ENCODE data around the gene ERP27. TPM values are rescaled to one million over a fixed set of nuclear protein-coding genes. Genes with fewer than 3 reads are reported as not detected.

The ERP27 gene
- total and polyA plus RNA-seq, 10 donors, result 1.3 to 6.4 (median 3.8) TPM

- intact Hi-C loops (cut with DNase I; ENCODE audit: low total_unique reads), result no loop called here
- H3K9me3 ChIP-seq, result no peaks in the 10 kb centered on the region
- H3K4me3 ChIP-seq, result peak overlapping the region in 1 of 8 donors; percentile 8
- no peaks in the 10 kb centered on the region for H3K27me3 ChIP-seq (replicated peaks in 1 of 7)
- peaks cover 0 to 12% (median 2%) of the 10 kb centered on the region in 6 donors for H3K4me1 ChIP-seq
- DNase-seq, result no peak
- WGBS, 5 donors, result 70 to 83% (median 72%) methylated on average over 5 of the region's 5 CpGs
- peak overlapping the region in 4 of 8 donors; percentile 2 to 43 (median 10) for H3K27ac ChIP-seq
- TF ChIP-seq POLR2AphosphoS5 (IDR thresholded peaks at IDR 0.05) (no peak), POLR2A (IDR thresholded peaks at IDR 0.05) (no peak)
- peaks cover 0 to 7% (median 0%) of the 10 kb centered on the region in 6 donors for H3K36me3 ChIP-seq
These were observed 32.9 kb downstream of the ERP27 start for GRCh38 chr12:14905269-14906004.

GRCh38 chr12:14904854-14905253 is 33.5 kb downstream of the ERP27 start:
- H3K27ac ChIP-seq, result peak overlapping the region in 4 of 8 donors; percentile 2 to 43 (median 10)
- intact Hi-C loops (cut with DNase I; ENCODE audit: low total_unique reads), result no loop called here
- peaks cover 0 to 5% (median 0%) of the 10 kb centered on the region in 6 donors for H3K36me3 ChIP-seq
- peak overlapping the region in 1 of 8 donors; percentile 8 for H3K4me3 ChIP-seq
- no peaks in the 10 kb centered on the region for H3K9me3 ChIP-seq
- TF ChIP-seq POLR2A (IDR thresholded peaks at IDR 0.05) (no peak), POLR2AphosphoS5 (IDR thresholded peaks at IDR 0.05) (no peak), CTCF (IDR thresholded peaks at IDR 0.05 in 8 of 11, conservative IDR thresholded peaks at IDR 0.05 in 3 of 11) (no peak)
- DNase-seq, result no peak
- H3K4me1 ChIP-seq, result peaks cover 0 to 12% (median 2%) of the 10 kb centered on the region in 6 donors
- H3K27me3 ChIP-seq (replicated peaks in 1 of 7), result no peaks in the 10 kb centered on the region
- WGBS, 5 donors, result 55 to 77% (median 55%) methylated on average over 8 of the region's 8 CpGs

GRCh38 chr12:14903386-14904098 is 34.8 kb downstream of the ERP27 start:
- Histone ChIP-seq H3K4me3 (no peak overlapping the region), H3K9me3 (no peaks in the 10 kb centered on the region), H3K27me3 (replicated peaks in 1 of 7) (no peaks in the 10 kb centered on the region), H3K27ac (no peak overlapping the region), H3K36me3 (no peaks in the 10 kb centered on the region), H3K4me1 (peaks cover 0 to 12% (median 2%) of the 10 kb centered on the region in 6 donors)
- DNase-seq, result no peak
- intact Hi-C loops (cut with DNase I; ENCODE audit: low total_unique reads), result no loop called here
- WGBS, 5 donors, result 93 to 96% (median 95%) methylated on average over 5 of the region's 5 CpGs
- no peak for TF ChIP-seq POLR2A (IDR thresholded peaks at IDR 0.05)
- no peak for TF ChIP-seq CTCF (IDR thresholded peaks at IDR 0.05 in 8 of 11, conservative IDR thresholded peaks at IDR 0.05 in 3 of 11)
- TF ChIP-seq POLR2AphosphoS5 (IDR thresholded peaks at IDR 0.05), result no peak

- intact Hi-C loops (cut with DNase I; ENCODE audit: low total_unique reads), result no loop called here
- TF ChIP-seq POLR2AphosphoS5 (IDR thresholded peaks at IDR 0.05) (no peak), POLR2A (IDR thresholded peaks at IDR 0.05) (no peak), CTCF (IDR thresholded peaks at IDR 0.05 in 8 of 11, conservative IDR thresholded peaks at IDR 0.05 in 3 of 11) (no peak)
- no peak overlapping the region for H3K27ac ChIP-seq
- DNase-seq, result no peak
- H3K27me3 ChIP-seq (replicated peaks in 1 of 7), result no peaks in the 10 kb centered on the region
- H3K4me1 ChIP-seq, result peaks cover 0 to 12% (median 2%) of the 10 kb centered on the region in 6 donors
- no peaks in the 10 kb centered on the region for H3K36me3 ChIP-seq
- H3K9me3 ChIP-seq, result no peaks in the 10 kb centered on the region
- 52 to 66% (median 62%) methylated on average over 2 of the region's 2 CpGs for WGBS, 5 donors
- no peak overlapping the region for H3K4me3 ChIP-seq
These were observed 35.9 kb downstream of the ERP27 start for GRCh38 chr12:14902465-14902864.
